B cell (primary cell): ENCODE data around the gene PCSK7.

Experiments used
- CTCF ChIP-seq: fragments of 200-600 bp; IDR thresholded peaks from one replicate; pipeline ENCODE4 v1.8.0; 2022; ENCODE audit warnings: antibody characterized with exemption, mild to moderate bottlenecking
- EZH2 ChIP-seq: IDR thresholded peaks from 2 replicates; pipeline ENCODE4 v1.6.1; 2012; ENCODE audit warnings: borderline replicate concordance, low read depth, mild to moderate bottlenecking, moderate library complexity, low read length; ENCODE audit not compliant: insufficient read depth, poor library complexity, severe bottlenecking

- TF ChIP-seq CTCF (no peak), EZH2 (no peak)
Measured at GRCh38 chr11:117222991-117223740, 8.7 kb downstream of the PCSK7 start.
